Ectodermal cell (in vitro differentiated cells): ENCODE measurements around the gene SLC35F6.
A peak's percentile ranks its signal among the peaks of the same experiment; 100 is the strongest.
"Not testable (repeated sequence)": the region's sequence is repeated elsewhere in the genome, so short reads cannot be mapped to it uniquely, and the experiment has no call there.

Experiments used
- H3K27ac ChIP-seq: 2 replicates; pipeline ENCODE4 v1.7.0; 2013; ENCODE audit warnings: mild to moderate bottlenecking, low read depth, low read length; ENCODE audit not compliant: insufficient read depth, poor library complexity, severe bottlenecking
- H3K27me3 ChIP-seq: 2 replicates; pipeline ENCODE4 v1.7.0; 2013; ENCODE audit warnings: mild to moderate bottlenecking, low read length; ENCODE audit not compliant: insufficient read depth, control insufficient read depth, poor library complexity, severe bottlenecking
- H3K36me3 ChIP-seq: one replicate; pipeline ENCODE4 v1.7.0; 2013; ENCODE audit warnings: low read length; ENCODE audit not compliant: control insufficient read depth, insufficient read depth
- H3K4me1 ChIP-seq: one replicate; pipeline ENCODE4 v1.7.0; 2013; ENCODE audit warnings: low read length; ENCODE audit not compliant: control insufficient read depth, insufficient read depth
- H3K4me3 ChIP-seq: 2 replicates; pipeline ENCODE4 v1.7.0; 2013; ENCODE audit warnings: low read depth, low read length, control low read depth; ENCODE audit not compliant: insufficient read depth
- H3K9me3 ChIP-seq: 2 replicates; pipeline ENCODE4 v1.7.0; 2013; ENCODE audit warnings: mild to moderate bottlenecking, low read length, moderate library complexity; ENCODE audit not compliant: control insufficient read depth
- WGBS, 2 experiments: methylation state at CpG; one replicate each; pipeline ENCODE4 v1.1.7; 2013; ENCODE audit warnings: missing lambda C conversion rate in 2 of 2; 5-methylcytosine and 5-hydroxymethylcytosine counted together

Gene SLC35F6

GRCh38 chr2:26754972-26755670 is 9.0 kb upstream of the SLC35F6 start:
- H3K4me3 ChIP-seq, result no peak overlapping the region
- peaks cover 7% of the 10 kb centered on the region for H3K27me3 ChIP-seq
- H3K9me3 ChIP-seq, result no peaks in the 10 kb centered on the region
- 36 to 43% methylated on average over 4 of the region's 4 CpGs for WGBS, 2 experiments
- no peak overlapping the region for H3K27ac ChIP-seq
- peaks cover 31% of the 10 kb centered on the region for H3K4me1 ChIP-seq
- H3K36me3 ChIP-seq, result no peaks in the 10 kb centered on the region

DNA sequence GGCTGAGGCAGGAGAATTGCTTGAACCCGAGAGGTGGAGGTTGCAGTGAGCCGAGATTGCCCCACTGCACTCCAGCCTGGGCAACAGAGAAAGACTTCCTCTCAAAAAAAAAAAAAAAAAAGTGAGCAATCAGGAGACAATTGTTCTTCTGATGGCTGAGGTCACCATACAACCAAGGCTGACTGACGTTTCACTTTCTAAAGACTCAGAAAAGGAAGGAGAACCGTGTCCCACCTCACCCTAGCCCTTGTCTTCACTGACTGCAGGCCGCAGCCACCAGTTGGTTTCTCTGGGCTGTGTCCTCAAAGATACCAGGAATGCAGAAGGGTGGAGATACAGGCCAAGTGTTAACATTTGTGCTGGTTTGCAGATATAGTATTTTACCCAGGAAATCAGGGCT is 7.7 kb upstream of the SLC35F6 start:
- no peak overlapping the region for H3K27ac ChIP-seq
- 65 to 79% methylated on average over 5 of the region's 5 CpGs for WGBS, 2 experiments
- no peaks in the 10 kb centered on the region for H3K36me3 ChIP-seq
- H3K27me3 ChIP-seq, result peaks cover 2% of the 10 kb centered on the region
- peaks cover 27% of the 10 kb centered on the region for H3K4me1 ChIP-seq
- H3K4me3 ChIP-seq, result no peak overlapping the region
- H3K9me3 ChIP-seq, result no peaks in the 10 kb centered on the region

- Histone ChIP-seq H3K9me3 (no peaks in the 10 kb centered on the region), H3K36me3 (no peaks in the 10 kb centered on the region), H3K4me3 (no peak overlapping the region), H3K27ac (peak overlapping the region; percentile 70), H3K4me1 (peaks cover 23% of the 10 kb centered on the region), H3K27me3 (no peaks in the 10 kb centered on the region)
- WGBS, 2 experiments, result 75% methylated on average over 6 of the region's 6 CpGs
Observed at GRCh38 chr2:26757873-26758789, 6.0 kb upstream of the SLC35F6 start.

DNA sequence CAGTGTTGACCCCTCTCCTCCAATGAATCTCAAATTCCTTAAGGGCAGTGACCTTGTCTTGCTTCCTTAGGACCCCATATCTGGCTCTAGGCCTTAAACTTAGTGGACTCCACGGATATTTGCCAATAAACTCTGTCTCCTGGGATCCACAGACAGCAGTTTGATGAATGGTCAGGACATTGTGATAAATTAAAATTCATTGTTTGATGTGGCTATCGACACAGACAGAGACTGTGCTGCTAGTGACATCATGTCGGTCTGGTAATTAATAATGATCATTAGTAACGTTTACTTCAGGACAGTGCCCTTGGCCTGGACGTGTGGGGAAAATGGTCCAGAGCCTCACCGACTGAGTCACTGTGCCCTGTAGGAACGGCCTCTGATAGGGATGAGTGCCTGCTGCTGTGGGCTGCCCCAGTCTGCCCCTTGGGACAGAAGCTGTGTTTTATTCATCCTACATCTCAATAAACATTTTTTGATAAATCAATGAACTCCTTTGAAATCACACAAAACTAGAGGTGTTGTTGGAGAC is 5.2 kb upstream of the SLC35F6 start:
- H3K27me3 ChIP-seq, result no peaks in the 10 kb centered on the region
- H3K27ac ChIP-seq, result no peak overlapping the region
- 93% methylated on average over 7 of the region's 7 CpGs for WGBS, 2 experiments

GRCh38 chr2:26759845-26760244 is 4.2 kb upstream of the SLC35F6 start:
- 90% methylated on average over 5 of the region's 5 CpGs for WGBS, 2 experiments
- no peaks in the 10 kb centered on the region for H3K36me3 ChIP-seq
- no peak overlapping the region for H3K4me3 ChIP-seq
- peaks cover 23% of the 10 kb centered on the region for H3K4me1 ChIP-seq
- H3K9me3 ChIP-seq, result no peaks in the 10 kb centered on the region
- no peaks in the 10 kb centered on the region for H3K27me3 ChIP-seq
- H3K27ac ChIP-seq, result no peak overlapping the region

More for the DNA sequence above, 5.2 kb upstream of the SLC35F6 start:
- no peaks in the 10 kb centered on the region for H3K9me3 ChIP-seq
- H3K36me3 ChIP-seq, result no peaks in the 10 kb centered on the region
- no peak overlapping the region for H3K4me3 ChIP-seq
- H3K4me1 ChIP-seq, result peaks cover 21% of the 10 kb centered on the region

DNA sequence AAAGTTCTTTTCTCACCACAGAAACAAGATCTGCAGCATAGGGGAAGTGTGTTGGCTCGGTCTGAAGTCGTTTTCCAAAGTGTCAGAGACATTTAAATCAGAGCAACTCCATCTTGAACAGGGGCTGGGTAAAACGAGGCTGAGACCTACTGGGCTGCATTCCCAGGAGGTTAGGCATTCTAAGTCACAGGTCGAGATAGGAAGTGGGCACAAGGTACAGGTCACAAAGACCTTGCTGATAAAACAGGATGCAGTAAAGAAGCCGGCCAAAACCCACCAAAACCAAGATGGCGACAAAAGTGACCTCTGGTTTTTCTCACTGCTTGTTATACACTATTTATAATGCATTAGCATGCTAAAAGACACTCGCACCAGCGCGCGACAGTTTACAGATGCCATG is 3.1 kb upstream of the SLC35F6 start:
- WGBS, 2 experiments, result 91% methylated on average over 10 of the region's 10 CpGs
- H3K36me3 ChIP-seq, H3K9me3 ChIP-seq, H3K27me3 ChIP-seq, H3K4me3 ChIP-seq, H3K27ac ChIP-seq: not testable (repeated sequence)
- peaks cover 23% of the 10 kb centered on the region for H3K4me1 ChIP-seq

GRCh38 chr2:26763019-26763418 is 1.1 kb upstream of the SLC35F6 start:
- peaks cover 26% of the 10 kb centered on the region for H3K4me1 ChIP-seq
- H3K4me3 ChIP-seq, result no peak overlapping the region
- no peaks in the 10 kb centered on the region for H3K9me3 ChIP-seq
- no peaks in the 10 kb centered on the region for H3K36me3 ChIP-seq
- H3K27ac ChIP-seq, result no peak overlapping the region
- WGBS, 2 experiments, result 94 to 97% methylated on average over 10 of the region's 10 CpGs
- no peaks in the 10 kb centered on the region for H3K27me3 ChIP-seq

DNA sequence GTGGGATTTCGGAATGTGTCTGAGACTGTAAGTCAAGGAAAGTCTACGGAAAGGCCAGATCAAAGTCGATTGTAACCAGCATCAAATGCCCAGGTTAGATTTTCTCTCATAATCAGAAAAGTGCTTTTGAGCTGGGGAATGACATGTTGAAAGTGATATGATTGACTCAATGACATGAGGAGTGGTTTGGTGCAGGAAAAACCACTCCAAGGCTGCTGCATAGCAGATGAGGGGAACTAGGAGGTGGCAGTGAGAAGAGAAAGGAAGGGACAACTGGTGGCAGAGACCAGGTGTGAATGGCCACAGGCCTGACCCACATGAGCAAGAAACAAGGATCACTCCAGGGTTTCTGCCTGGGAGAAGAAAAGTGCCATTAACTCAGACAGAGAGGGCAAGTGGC is 822 bp downstream of the SLC35F6 start:
- no peaks in the 10 kb centered on the region for H3K9me3 ChIP-seq
- H3K27me3 ChIP-seq, result no peaks in the 10 kb centered on the region
- H3K4me1 ChIP-seq, result peaks cover 25% of the 10 kb centered on the region
- H3K36me3 ChIP-seq, result no peaks in the 10 kb centered on the region
- WGBS, 2 experiments, result 53 to 56% methylated on average over 3 of the region's 3 CpGs
- peak overlapping the region; percentile 64 for H3K4me3 ChIP-seq
- H3K27ac ChIP-seq, result no peak overlapping the region

- Histone ChIP-seq H3K36me3 (no peaks in the 10 kb centered on the region), H3K4me3 (no peak overlapping the region), H3K27me3 (no peaks in the 10 kb centered on the region), H3K9me3 (no peaks in the 10 kb centered on the region), H3K27ac (no peak overlapping the region), H3K4me1 (peaks cover 25% of the 10 kb centered on the region)
- 96% methylated on average over 10 of the region's 10 CpGs for WGBS, 2 experiments
Observed at GRCh38 chr2:26765475-26766200, 1.6 kb downstream of the SLC35F6 start.

- H3K27ac ChIP-seq, result no peak overlapping the region
Observed at GRCh38 chr2:26767129-26767528, 3.0 kb downstream of the SLC35F6 start.

More at GRCh38 chr2:26767129-26767528, 3.0 kb downstream of the SLC35F6 start:
- 39 to 40% methylated on average over 5 of the region's 5 CpGs for WGBS, 2 experiments
- peaks cover 26% of the 10 kb centered on the region for H3K4me1 ChIP-seq
- no peaks in the 10 kb centered on the region for H3K27me3 ChIP-seq
- no peaks in the 10 kb centered on the region for H3K36me3 ChIP-seq
- H3K4me3 ChIP-seq, result no peak overlapping the region
- no peaks in the 10 kb centered on the region for H3K9me3 ChIP-seq
